Left lung (tissue), 10 donors: Measurements from ENCODE around the gene KCNQ1OT1. TPM values are rescaled to one million over a fixed set of nuclear protein-coding genes. Genes with fewer than 3 reads are reported as not detected.

Experiments
- ATAC-seq: fragments of 200-7000 bp; cut with Tn5 transposase; one replicate; pipeline ENCODE4 v1.9.1; 2020; ENCODE audit warnings: moderate library complexity
- DNase-seq, 4 donors: peaks; one replicate each; pipeline ENCODE4 v3.0.0-alpha.2; 2013 to 2020
- H3K27ac ChIP-seq, 2 donors: fragments of 200-600 bp; sonication (generic) in 1 of 2; one replicate each; pipeline versions ENCODE4 v1.5.0 to v1.8.0; 2020 to 2021
- H3K27me3 ChIP-seq, 2 donors: fragments of 200-600 bp; sonication (generic) in 1 of 2; one replicate each; pipeline versions ENCODE4 v1.5.0 to v1.8.0; 2020 to 2021
- H3K36me3 ChIP-seq, 2 donors: fragments of 200-600 bp; sonication (generic) in 1 of 2; one replicate each; pipeline versions ENCODE4 v1.5.0 to v1.8.0; 2020 to 2021
- H3K4me1 ChIP-seq, 2 donors: fragments of 200-600 bp; one replicate each; pipeline ENCODE4 v1.8.0; 2021
- H3K4me3 ChIP-seq, 2 donors: fragments of 200-600 bp; sonication (generic) in 1 of 2; one replicate each; pipeline versions ENCODE4 v1.5.0 to v1.8.0; 2020 to 2021; ENCODE audit warnings: mild to moderate bottlenecking in 1 of 2
- H3K9me3 ChIP-seq, 2 donors: fragments of 200-600 bp; sonication (generic) in 1 of 2; one replicate each; pipeline versions ENCODE4 v1.5.0 to v1.8.0; 2020 to 2021
- intact Hi-C, 2 donors: fragments of 100-400 bp; cut with DNase I; formaldehyde crosslinking; loops; one replicate each; pipeline versions ENCODE4 v1.11.2 to v1.14.2; 2022
- polyA plus RNA-seq, 6 donors: library from polyadenylated mRNA; unstranded; fragments of 120-200 nt; gene quantifications; one replicate each; pipeline ENCODE4 v1.2.1, GENCODE V29; 2013; ENCODE audit not compliant: insufficient read length in 6 of 6
- total RNA-seq, 2 donors: library from RNA; stranded (reverse); fragmentation: NEBNext Ultra II Directional; extraction: Animal tissue kit (Norgen Biotek cat#: 25700); gene quantifications; one replicate each; pipeline ENCODE4 v1.2.1, GENCODE V29; 2021
- TF ChIP-seq, protein P1 (sequence below), 2 donors: fragments of 200-600 bp; sonication (generic) in 1 of 2; IDR thresholded peaks; one replicate each; pipeline versions ENCODE4 v1.5.0 to v1.8.0; 2021; ENCODE audit warnings: antibody characterized with exemption in 2 of 2
- donor health status: DM: no; HTN: yes; CAD: no.
- donor health status: DM: no; HTN: no; CAD: no.

The KCNQ1OT1 gene
- total and polyA plus RNA-seq, 8 donors, result 1.9 to 2.9 (median 2.7) TPM

DNA sequence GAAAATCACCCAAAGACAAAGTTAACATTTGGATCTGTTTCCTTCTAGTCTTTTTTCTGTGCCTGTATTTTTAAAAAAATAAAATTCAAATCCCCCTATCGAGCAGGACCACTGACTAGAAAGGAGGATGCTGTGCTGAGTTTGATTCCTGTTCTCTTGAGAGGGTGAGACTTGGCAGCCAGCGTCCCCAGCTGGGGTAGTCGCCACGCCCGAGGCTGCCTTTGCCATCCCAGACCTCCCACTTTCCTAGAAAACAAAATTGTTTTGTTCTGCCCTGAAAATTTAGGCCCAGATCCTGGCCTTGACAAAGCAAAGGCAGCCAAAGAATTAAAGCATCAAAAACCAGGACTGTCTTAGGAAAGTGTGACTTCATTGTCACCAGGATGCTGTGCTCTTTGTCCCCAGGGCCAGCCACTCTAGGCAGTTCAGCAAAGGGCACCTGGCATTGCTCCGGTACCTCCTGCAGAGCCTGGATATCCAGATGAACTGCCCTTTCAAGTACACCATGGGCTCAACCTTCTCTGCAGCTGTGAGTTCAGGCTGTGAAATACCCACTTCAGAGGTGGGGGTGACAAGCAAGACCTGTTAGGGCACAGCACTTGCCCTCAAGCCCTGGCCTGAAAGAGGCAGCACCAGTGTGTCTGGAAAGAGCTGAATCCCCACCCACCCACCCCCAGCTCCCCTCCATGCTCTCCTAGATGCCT, 44.6 kb downstream of the KCNQ1OT1 start:
- peaks cover 0 to 33% of the 10 kb centered on the region in 2 donors for H3K9me3 ChIP-seq
- H3K36me3 ChIP-seq, result no peaks in the 10 kb centered on the region
- no peaks in the 10 kb centered on the region for H3K27me3 ChIP-seq
- DNase-seq (no peak), ATAC-seq (no peak)
- no peak overlapping the region for H3K27ac ChIP-seq
- no peak overlapping the region for H3K4me3 ChIP-seq
- intact Hi-C loops, result no loop called here
- H3K4me1 ChIP-seq, result no peaks in the 10 kb centered on the region
- TF ChIP-seq, protein P1, sequence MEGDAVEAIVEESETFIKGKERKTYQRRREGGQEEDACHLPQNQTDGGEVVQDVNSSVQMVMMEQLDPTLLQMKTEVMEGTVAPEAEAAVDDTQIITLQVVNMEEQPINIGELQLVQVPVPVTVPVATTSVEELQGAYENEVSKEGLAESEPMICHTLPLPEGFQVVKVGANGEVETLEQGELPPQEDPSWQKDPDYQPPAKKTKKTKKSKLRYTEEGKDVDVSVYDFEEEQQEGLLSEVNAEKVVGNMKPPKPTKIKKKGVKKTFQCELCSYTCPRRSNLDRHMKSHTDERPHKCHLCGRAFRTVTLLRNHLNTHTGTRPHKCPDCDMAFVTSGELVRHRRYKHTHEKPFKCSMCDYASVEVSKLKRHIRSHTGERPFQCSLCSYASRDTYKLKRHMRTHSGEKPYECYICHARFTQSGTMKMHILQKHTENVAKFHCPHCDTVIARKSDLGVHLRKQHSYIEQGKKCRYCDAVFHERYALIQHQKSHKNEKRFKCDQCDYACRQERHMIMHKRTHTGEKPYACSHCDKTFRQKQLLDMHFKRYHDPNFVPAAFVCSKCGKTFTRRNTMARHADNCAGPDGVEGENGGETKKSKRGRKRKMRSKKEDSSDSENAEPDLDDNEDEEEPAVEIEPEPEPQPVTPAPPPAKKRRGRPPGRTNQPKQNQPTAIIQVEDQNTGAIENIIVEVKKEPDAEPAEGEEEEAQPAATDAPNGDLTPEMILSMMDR (IDR thresholded peaks at IDR 0.05), result no peak

DNA sequence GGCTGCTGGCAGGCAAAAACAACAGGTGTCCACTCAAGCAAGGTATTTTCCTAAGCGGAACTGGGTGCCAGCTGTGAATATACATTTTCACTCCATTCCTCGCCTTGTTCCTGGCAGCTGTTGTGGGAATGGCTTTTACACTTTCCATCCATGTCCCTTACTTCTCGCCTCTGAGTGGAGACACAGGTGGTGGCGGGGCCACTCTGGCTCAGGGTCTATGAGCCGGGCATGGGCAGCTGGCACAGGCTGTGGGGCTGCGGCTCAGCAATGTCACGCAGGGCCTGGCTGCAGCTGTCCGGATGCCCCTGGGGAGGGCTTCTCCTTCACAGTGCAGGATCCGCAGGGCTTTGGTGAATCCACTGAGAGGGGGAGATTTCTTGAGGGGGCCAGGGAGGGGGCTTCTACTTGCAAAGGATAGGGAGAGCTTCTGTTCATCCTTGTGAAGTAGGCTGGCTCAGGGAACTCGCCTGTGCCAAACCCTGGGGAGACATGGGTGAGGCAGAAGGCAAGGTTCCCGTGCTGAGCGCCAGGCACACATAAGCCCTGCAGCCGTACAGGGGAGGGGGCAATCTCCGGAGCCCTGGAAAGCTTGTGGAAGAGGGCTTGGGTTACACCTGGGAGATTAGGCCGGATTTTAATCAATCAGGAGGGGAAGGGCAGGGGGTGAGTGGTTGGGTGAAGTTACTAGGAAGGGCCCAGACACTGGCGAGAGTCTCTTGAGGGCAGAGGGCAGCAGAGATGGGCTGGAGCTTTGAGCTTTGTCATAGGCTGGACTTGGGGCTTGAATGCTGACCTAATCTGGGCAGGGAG, 45.7 kb downstream of the KCNQ1OT1 start:
- Histone ChIP-seq H3K36me3 (no peaks in the 10 kb centered on the region), H3K27me3 (no peaks in the 10 kb centered on the region), H3K9me3 (peaks cover 0 to 38% of the 10 kb centered on the region in 2 donors), H3K27ac (no peak overlapping the region), H3K4me3 (no peak overlapping the region), H3K4me1 (no peaks in the 10 kb centered on the region)
- peak in 1 of 4 donors; percentile 57 for DNase-seq
- intact Hi-C loops, result no loop called here
- TF ChIP-seq, protein P1 (IDR thresholded peaks at IDR 0.05), result no peak
- ATAC-seq, result no peak

DNA sequence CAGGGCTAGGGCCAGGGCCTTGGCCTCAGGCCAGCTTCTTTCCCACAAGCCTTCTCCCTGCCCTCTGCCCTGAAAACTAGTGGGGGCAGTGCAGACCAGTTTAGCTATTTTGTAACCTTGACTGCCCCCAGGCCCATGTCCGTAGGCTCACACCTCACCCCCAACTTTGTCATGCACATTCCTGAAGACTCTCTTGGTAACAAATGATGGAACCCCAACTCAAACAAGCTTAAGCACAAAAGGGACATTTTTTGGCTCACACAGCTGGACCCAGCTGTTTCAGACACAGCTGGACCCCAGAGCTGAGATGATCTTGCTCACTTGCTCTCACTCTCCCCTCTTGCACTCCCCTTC, 46.6 kb downstream of the KCNQ1OT1 start:
- Histone ChIP-seq H3K27ac (no peak overlapping the region), H3K36me3 (no peaks in the 10 kb centered on the region), H3K4me3 (no peak overlapping the region), H3K4me1 (no peaks in the 10 kb centered on the region), H3K9me3 (peaks cover 0 to 47% of the 10 kb centered on the region in 2 donors), H3K27me3 (no peaks in the 10 kb centered on the region)
- TF ChIP-seq, protein P1 (IDR thresholded peaks at IDR 0.05), result no peak
- intact Hi-C loops, result no loop called here
- DNase-seq (peak in 2 of 4 donors; percentile 20 to 56), ATAC-seq (no peak)

DNA sequence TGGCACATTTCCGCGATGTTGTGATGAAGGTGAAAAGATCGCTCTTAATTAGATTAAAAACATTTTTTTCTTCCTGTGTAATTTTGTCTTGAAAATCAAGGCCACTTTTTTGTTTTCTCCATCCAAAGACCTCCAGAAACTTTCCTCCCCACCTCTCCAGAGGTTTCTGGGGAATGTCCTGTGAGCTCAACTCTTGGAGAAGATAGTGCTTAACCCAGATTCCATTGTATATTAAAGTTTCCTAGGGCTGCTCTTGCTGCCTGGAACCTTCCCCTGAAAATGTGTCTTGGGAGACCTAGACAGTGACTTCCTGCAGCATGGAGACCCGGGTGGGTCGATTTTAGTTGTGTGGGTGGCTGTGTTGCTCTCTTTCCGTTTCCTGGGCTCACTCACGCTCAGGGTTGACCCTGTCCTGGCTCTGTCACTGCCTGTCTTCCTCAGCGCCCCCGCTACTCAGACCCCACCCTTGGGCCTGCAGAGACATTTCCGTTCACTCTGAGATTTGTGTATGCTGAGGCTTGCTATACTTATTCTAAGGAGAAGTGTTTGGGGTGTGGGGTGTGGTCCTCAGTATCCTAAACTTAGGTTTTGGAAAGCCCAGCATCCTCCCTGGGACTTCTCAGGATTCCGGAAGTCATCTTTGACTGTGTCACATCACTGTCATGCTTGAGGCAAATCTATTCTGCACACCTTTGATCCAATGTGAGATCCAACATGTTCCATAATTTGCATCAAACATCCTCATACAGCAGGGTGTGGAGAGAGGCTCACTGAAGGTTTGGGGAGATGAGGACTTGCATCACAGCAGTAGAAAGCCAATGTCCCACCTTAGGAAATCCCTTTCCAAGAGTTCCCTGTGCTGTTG, 47.2 kb downstream of the KCNQ1OT1 start:
- ATAC-seq (no peak), DNase-seq (no peak)
- Histone ChIP-seq H3K27me3 (no peaks in the 10 kb centered on the region), H3K4me3 (no peak overlapping the region), H3K4me1 (no peaks in the 10 kb centered on the region), H3K27ac (no peak overlapping the region), H3K36me3 (no peaks in the 10 kb centered on the region), H3K9me3 (peaks cover 0 to 53% of the 10 kb centered on the region in 2 donors)
- TF ChIP-seq, protein P1 (IDR thresholded peaks at IDR 0.05), result no peak
- intact Hi-C loops, result no loop called here
